SK-N-SH (cell line): ENCODE measurements around the gene TREM2. TPM values are rescaled to one million over a fixed set of nuclear protein-coding genes. Genes with fewer than 3 reads are reported as not detected.

Experiments used
- CTCF ChIA-PET: fragments of 300-600, 350-600 bp; formaldehyde crosslinking; extraction: SDS; loops from one replicate; lab custom pipeline; 2021; lab: Yijun Ruan, JAX
- POLR2A ChIA-PET: fragments of 350-600 bp; sonication (Branson Sonifier 250); formaldehyde crosslinking; extraction: SDS; loops from one replicate; lab custom pipeline; 2020; ENCODE audit warnings: antibody characterized with exemption, inconsistent platforms; lab: Yijun Ruan, JAX
- DNase-seq: peaks from one replicate; pipeline ENCODE4 v3.0.0; 2012
- H2AFZ ChIP-seq: fragments of 200-600 bp; sonication (generic); 2 replicates; pipeline ENCODE4 v1.8.1; 2016; ENCODE audit warnings: antibody characterized with exemption, mild to moderate bottlenecking, low read depth
- H3F3A ChIP-seq: fragments of 200-600 bp; sonication (generic); replicated peaks from 2 replicates; pipeline ENCODE3; 2016; ENCODE audit warnings: antibody characterized with exemption, mild to moderate bottlenecking; ENCODE audit not compliant: insufficient read depth
- H3K27ac ChIP-seq, 2 experiments: fragments of 200-500 bp in 1 of 2; fragments of 200-600 bp in 1 of 2; sonication (Bioruptor generic) in 1 of 2; sonication (generic), shearing (Covaris generic) in 1 of 2; 2 replicates each; pipeline versions ENCODE4 v1.5.1 to v1.6.1; 2014 to 2016; ENCODE audit warnings: low read depth in 2 of 2, inconsistent platforms in 1 of 2, low read length in 1 of 2, mild to moderate bottlenecking in 1 of 2, mixed read lengths in 1 of 2
- H3K27me3 ChIP-seq: fragments of 200-600 bp; sonication (generic), shearing (Covaris generic); 2 replicates; pipeline ENCODE4 v1.6.1; 2016; ENCODE audit warnings: mixed run types; ENCODE audit not compliant: insufficient read depth
- H3K36me3 ChIP-seq, 2 experiments: fragments of 200-500 bp in 1 of 2; fragments of 200-600 bp in 1 of 2; sonication (Bioruptor generic) in 1 of 2; sonication (generic) in 1 of 2; replicated peaks in 1 of 2; 2 replicates each; pipeline versions ENCODE3 to v1.5.1; 2014 to 2016; ENCODE audit warnings: low read length in 1 of 2, mild to moderate bottlenecking in 1 of 2; ENCODE audit not compliant: insufficient read depth in 2 of 2, control insufficient read depth in 1 of 2
- H3K4me1 ChIP-seq, 2 experiments: fragments of 200-500 bp in 1 of 2; fragments of 200-600 bp in 1 of 2; sonication (Bioruptor generic) in 1 of 2; sonication (generic), shearing (Covaris generic) in 1 of 2; 2 replicates each; pipeline versions ENCODE4 v1.5.1 to v1.6.1; 2014 to 2016; ENCODE audit warnings: low read depth in 1 of 2, low read length in 1 of 2, mixed run types in 1 of 2; ENCODE audit not compliant: insufficient read depth in 2 of 2, control insufficient read depth in 1 of 2
- H3K4me2 ChIP-seq: fragments of 200-600 bp; sonication (generic), shearing (Covaris generic); 2 replicates; pipeline ENCODE4 v1.6.1; 2017; ENCODE audit warnings: mixed run types
- H3K4me3 ChIP-seq, 2 experiments: fragments of 200-500 bp in 1 of 2; fragments of 200-600 bp in 1 of 2; sonication (Bioruptor generic) in 1 of 2; sonication (generic), shearing (Covaris generic) in 1 of 2; 2 replicates each; pipeline versions ENCODE4 v1.5.1 to v1.8.1; 2014 to 2016; ENCODE audit warnings: low read depth in 2 of 2, inconsistent platforms in 1 of 2, low read length in 1 of 2, mild to moderate bottlenecking in 1 of 2, mixed read lengths in 1 of 2, moderate library complexity in 1 of 2
- H3K79me2 ChIP-seq: fragments of 200-600 bp; sonication (generic); 2 replicates; pipeline ENCODE4 v1.8.1; 2017; ENCODE audit warnings: mild to moderate bottlenecking; ENCODE audit not compliant: insufficient read depth
- H3K9ac ChIP-seq: fragments of 200-600 bp; sonication (generic); 2 replicates; pipeline ENCODE4 v1.6.1; 2017; ENCODE audit warnings: mixed run types
- H3K9me2 ChIP-seq: fragments of 200-600 bp; sonication (generic); 2 replicates; pipeline ENCODE4 v1.6.1; 2017; ENCODE audit warnings: mixed run types
- H3K9me3 ChIP-seq: fragments of 200-600 bp; sonication (generic); 2 replicates; pipeline ENCODE4 v1.6.1; 2017; ENCODE audit warnings: mixed run types, mild to moderate bottlenecking, moderate library complexity
- H4K20me1 ChIP-seq: fragments of 200-600 bp; sonication (generic); 2 replicates; pipeline ENCODE4 v1.6.1; 2017; ENCODE audit warnings: mild to moderate bottlenecking, mixed run types; ENCODE audit not compliant: insufficient read depth
- CTCF ChIP-seq: fragments of 200-600 bp; sonication (generic); IDR thresholded peaks from 2 replicates; pipeline ENCODE4 v1.6.1; 2017; ENCODE audit warnings: antibody characterized with exemption, mild to moderate bottlenecking, moderate library complexity
- EZH2phosphoT487 ChIP-seq: fragments of 200-600 bp; sonication (generic); IDR thresholded peaks from 2 replicates; pipeline ENCODE4 v1.6.1; 2017; ENCODE audit warnings: low read depth, mixed run types, mild to moderate bottlenecking, antibody characterized with exemption, moderate library complexity, borderline replicate concordance
- FOXJ3 ChIP-seq: sonication (generic); formaldehyde crosslinking; IDR thresholded peaks from 2 replicates; pipeline ENCODE4 v1.5.1; 2020; ENCODE audit warnings: mild to moderate bottlenecking, missing genetic modification reagents
- FOXM1 ChIP-seq: IDR thresholded peaks from 2 replicates; pipeline ENCODE4 v1.4.0; 2012; ENCODE audit warnings: low read depth, mild to moderate bottlenecking
- MXI1 ChIP-seq: IDR thresholded peaks from 2 replicates; pipeline ENCODE4 v1.6.1; 2012; ENCODE audit warnings: mild to moderate bottlenecking, low read depth, low read length, improper control_type of control experiment
- RFX5 ChIP-seq: IDR thresholded peaks from 2 replicates; pipeline ENCODE4 v1.6.1; 2012; ENCODE audit warnings: mild to moderate bottlenecking, improper control_type of control experiment, low read length
- RXRA ChIP-seq: IDR thresholded peaks from 2 replicates; pipeline ENCODE4 v1.4.0; 2012; ENCODE audit warnings: low read depth, mild to moderate bottlenecking, borderline replicate concordance
- SIN3A ChIP-seq: IDR thresholded peaks from 2 replicates; pipeline ENCODE4 v1.6.1; 2012; ENCODE audit warnings: low read depth, mild to moderate bottlenecking, low read length, moderate library complexity, borderline replicate concordance
- SMC3 ChIP-seq: IDR thresholded peaks from 2 replicates; pipeline ENCODE4 v1.6.1; 2012; ENCODE audit warnings: low read depth, low read length, improper control_type of control experiment
- TAF1 ChIP-seq: IDR thresholded peaks from 2 replicates; pipeline ENCODE4 v1.6.1; 2012; ENCODE audit warnings: low read depth, mild to moderate bottlenecking, low read length, moderate library complexity, borderline replicate concordance
- TCF12 ChIP-seq: IDR thresholded peaks from 2 replicates; pipeline ENCODE4 v1.4.0; 2012
- TEAD4 ChIP-seq: IDR thresholded peaks from 2 replicates; pipeline ENCODE4 v1.4.0; 2012; ENCODE audit warnings: mild to moderate bottlenecking, borderline replicate concordance; ENCODE audit not compliant: insufficient read depth
- USF2 ChIP-seq: fragments of 150-350 bp; IDR thresholded peaks from 2 replicates; pipeline ENCODE4 v1.6.1; 2017; ENCODE audit warnings: antibody characterized with exemption, low read length, low read depth, borderline replicate concordance
- YY1 ChIP-seq: IDR thresholded peaks from 2 replicates; pipeline ENCODE4 v1.4.0; 2012; ENCODE audit warnings: low read depth, mild to moderate bottlenecking
- WGBS: methylation state at CpG from one replicate; pipeline ENCODE4 v1.1.6; 2017; ENCODE audit warnings: low lambda C conversion rate; 5-methylcytosine and 5-hydroxymethylcytosine counted together
- polyA plus RNA-seq, 3 experiments: library from polyadenylated mRNA; depleted of rRNA; stranded (reverse); fragments of >200 nt; gene quantifications; 2 replicates each; pipeline ENCODE4 v1.2.3, GENCODE V29; 2012
- TF ChIP-seq, protein P1 (sequence below): fragments of 150-350 bp; IDR thresholded peaks from 2 replicates; pipeline ENCODE4 v1.6.1; 2016; ENCODE audit warnings: mild to moderate bottlenecking, low read depth, low read length
- TF ChIP-seq, protein P2 (sequence below): IDR thresholded peaks from 2 replicates; pipeline ENCODE4 v1.6.1; 2012; ENCODE audit warnings: mild to moderate bottlenecking, low read depth, low read length, moderate library complexity

TREM2 gene
- polyA plus RNA-seq, 1 of the 3 experiments (the other 2 are of a cell fraction) = not detected

DNA sequence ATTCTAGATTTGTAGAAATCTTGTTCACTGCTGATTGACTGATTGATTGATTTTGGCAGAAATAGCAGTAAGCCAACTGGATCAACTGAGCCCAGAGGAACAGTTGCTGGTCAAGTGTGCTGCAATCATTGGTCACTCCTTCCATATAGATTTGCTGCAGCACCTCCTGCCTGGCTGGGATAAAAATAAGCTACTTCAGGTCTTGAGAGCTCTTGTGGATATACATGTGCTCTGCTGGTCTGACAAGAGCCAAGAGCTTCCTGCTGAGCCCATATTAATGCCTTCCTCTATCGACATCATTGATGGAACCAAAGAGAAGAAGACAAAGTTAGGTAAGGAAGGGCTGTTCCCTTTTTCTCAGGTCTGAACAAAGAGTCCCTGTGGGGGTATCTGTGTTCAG lies 40.0 kb downstream of the TREM2 start:
- WGBS = 63% methylated on average over 1 of the region's 1 CpG

GRCh38 chr6:41122373-41122772 lies 40.5 kb downstream of the TREM2 start:
- H3K27ac ChIP-seq = no peak overlapping the region

More for the DNA sequence above, 40.0 kb downstream of the TREM2 start:
- no peak overlapping the region for H3K9ac ChIP-seq
- no peak overlapping the region for H3K4me3 ChIP-seq
- POLR2A ChIA-PET = no interaction called here
- H3K9me2 ChIP-seq = no peaks in the 10 kb centered on the region
- H3F3A ChIP-seq = no peaks in the 10 kb centered on the region
- H4K20me1 ChIP-seq = no peaks in the 10 kb centered on the region
- CTCF ChIA-PET = no interaction called here
- H3K9me3 ChIP-seq = no peaks in the 10 kb centered on the region
- no peaks in the 10 kb centered on the region for H3K4me1 ChIP-seq
- TF ChIP-seq SMC3 (no peak), SIN3A (no peak)
- TF ChIP-seq, all 33 proteins: peak for 0
- H2AFZ ChIP-seq = no peak overlapping the region
- DNase-seq = no peak
- no peaks in the 10 kb centered on the region for H3K79me2 ChIP-seq
- H3K36me3 ChIP-seq = no peaks in the 10 kb centered on the region
- H3K27ac ChIP-seq = no peak overlapping the region
- H3K27me3 ChIP-seq = no peaks in the 10 kb centered on the region
- no peak overlapping the region for H3K4me2 ChIP-seq

More at GRCh38 chr6:41122373-41122772, 40.5 kb downstream of the TREM2 start:
- no peak overlapping the region for H3K4me2 ChIP-seq
- H3K9me3 ChIP-seq = no peaks in the 10 kb centered on the region
- DNase-seq = no peak
- ChIA-PET CTCF (no interaction called here), POLR2A (no interaction called here)
- no peak overlapping the region for H2AFZ ChIP-seq
- H3K4me3 ChIP-seq = no peak overlapping the region
- no peaks in the 10 kb centered on the region for H3K27me3 ChIP-seq
- no peak for TF ChIP-seq FOXM1
- no peak for TF ChIP-seq TEAD4
- TF ChIP-seq RFX5 = no peak
- no peak for TF ChIP-seq CTCF
- TF ChIP-seq MXI1 = no peak
- TF ChIP-seq YY1 = no peak
- no peak for TF ChIP-seq EZH2phosphoT487
- no peak for TF ChIP-seq RXRA
- TF ChIP-seq TCF12 = no peak
- no peak for TF ChIP-seq FOXJ3 (CRISPR knock-in tag)
- no peak for TF ChIP-seq USF2
- no peak for TF ChIP-seq TAF1
- TF ChIP-seq, protein P1, sequence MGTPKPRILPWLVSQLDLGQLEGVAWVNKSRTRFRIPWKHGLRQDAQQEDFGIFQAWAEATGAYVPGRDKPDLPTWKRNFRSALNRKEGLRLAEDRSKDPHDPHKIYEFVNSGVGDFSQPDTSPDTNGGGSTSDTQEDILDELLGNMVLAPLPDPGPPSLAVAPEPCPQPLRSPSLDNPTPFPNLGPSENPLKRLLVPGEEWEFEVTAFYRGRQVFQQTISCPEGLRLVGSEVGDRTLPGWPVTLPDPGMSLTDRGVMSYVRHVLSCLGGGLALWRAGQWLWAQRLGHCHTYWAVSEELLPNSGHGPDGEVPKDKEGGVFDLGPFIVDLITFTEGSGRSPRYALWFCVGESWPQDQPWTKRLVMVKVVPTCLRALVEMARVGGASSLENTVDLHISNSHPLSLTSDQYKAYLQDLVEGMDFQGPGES = no peak
- TF ChIP-seq SMC3 = no peak
- TF ChIP-seq, protein P2, sequence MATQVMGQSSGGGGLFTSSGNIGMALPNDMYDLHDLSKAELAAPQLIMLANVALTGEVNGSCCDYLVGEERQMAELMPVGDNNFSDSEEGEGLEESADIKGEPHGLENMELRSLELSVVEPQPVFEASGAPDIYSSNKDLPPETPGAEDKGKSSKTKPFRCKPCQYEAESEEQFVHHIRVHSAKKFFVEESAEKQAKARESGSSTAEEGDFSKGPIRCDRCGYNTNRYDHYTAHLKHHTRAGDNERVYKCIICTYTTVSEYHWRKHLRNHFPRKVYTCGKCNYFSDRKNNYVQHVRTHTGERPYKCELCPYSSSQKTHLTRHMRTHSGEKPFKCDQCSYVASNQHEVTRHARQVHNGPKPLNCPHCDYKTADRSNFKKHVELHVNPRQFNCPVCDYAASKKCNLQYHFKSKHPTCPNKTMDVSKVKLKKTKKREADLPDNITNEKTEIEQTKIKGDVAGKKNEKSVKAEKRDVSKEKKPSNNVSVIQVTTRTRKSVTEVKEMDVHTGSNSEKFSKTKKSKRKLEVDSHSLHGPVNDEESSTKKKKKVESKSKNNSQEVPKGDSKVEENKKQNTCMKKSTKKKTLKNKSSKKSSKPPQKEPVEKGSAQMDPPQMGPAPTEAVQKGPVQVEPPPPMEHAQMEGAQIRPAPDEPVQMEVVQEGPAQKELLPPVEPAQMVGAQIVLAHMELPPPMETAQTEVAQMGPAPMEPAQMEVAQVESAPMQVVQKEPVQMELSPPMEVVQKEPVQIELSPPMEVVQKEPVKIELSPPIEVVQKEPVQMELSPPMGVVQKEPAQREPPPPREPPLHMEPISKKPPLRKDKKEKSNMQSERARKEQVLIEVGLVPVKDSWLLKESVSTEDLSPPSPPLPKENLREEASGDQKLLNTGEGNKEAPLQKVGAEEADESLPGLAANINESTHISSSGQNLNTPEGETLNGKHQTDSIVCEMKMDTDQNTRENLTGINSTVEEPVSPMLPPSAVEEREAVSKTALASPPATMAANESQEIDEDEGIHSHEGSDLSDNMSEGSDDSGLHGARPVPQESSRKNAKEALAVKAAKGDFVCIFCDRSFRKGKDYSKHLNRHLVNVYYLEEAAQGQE = no peak
- H3F3A ChIP-seq = no peaks in the 10 kb centered on the region
- H3K79me2 ChIP-seq = no peaks in the 10 kb centered on the region
- no peak overlapping the region for H3K9ac ChIP-seq
- H3K36me3 ChIP-seq = no peaks in the 10 kb centered on the region
- H4K20me1 ChIP-seq = no peaks in the 10 kb centered on the region
- H3K9me2 ChIP-seq = no peaks in the 10 kb centered on the region
- WGBS = 78% methylated on average over 1 of the region's 1 CpG
- no peaks in the 10 kb centered on the region for H3K4me1 ChIP-seq
